ENCODE results near the gene EZH2.

Gene EZH2

DNA sequence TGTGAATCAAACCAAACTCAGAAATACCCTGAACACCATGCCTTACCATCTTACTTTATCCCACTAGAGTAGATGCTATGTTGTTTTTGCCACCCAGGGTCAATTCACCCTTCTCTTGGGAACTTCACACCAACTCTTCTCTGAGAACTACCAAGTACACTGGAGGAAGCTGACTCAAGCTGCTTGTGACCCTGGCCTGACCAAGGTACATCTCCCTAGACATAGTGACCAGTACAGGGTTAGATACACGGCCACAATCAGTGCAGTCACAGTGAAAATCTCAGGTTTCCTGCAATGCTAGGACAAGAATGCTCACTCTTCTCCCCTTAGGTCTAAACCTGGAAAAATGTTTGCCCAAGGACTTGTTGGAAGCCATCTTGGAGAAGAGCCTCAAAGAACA is 31.8 kb downstream of the EZH2 start:
- DNase-seq: no peak

DNA sequence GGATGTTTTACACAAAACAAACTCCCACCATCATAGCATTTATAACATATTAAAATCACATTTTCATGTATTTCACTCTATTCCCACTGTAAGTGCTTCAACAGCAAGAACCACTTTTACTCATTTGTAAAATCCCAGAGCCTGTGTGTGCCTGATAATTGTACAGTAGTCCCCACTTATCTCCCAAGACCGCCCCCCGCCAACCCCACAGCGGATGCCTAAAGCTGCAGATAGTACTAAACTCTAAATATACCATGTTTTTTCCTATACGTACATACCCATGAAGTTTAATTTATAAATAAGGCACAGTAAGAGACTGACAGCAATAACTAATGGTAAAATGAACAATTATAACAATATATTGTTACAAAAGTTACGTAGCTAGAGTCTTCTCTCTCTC is 33.5 kb downstream of the EZH2 start:
- no peak for DNase-seq

DNA sequence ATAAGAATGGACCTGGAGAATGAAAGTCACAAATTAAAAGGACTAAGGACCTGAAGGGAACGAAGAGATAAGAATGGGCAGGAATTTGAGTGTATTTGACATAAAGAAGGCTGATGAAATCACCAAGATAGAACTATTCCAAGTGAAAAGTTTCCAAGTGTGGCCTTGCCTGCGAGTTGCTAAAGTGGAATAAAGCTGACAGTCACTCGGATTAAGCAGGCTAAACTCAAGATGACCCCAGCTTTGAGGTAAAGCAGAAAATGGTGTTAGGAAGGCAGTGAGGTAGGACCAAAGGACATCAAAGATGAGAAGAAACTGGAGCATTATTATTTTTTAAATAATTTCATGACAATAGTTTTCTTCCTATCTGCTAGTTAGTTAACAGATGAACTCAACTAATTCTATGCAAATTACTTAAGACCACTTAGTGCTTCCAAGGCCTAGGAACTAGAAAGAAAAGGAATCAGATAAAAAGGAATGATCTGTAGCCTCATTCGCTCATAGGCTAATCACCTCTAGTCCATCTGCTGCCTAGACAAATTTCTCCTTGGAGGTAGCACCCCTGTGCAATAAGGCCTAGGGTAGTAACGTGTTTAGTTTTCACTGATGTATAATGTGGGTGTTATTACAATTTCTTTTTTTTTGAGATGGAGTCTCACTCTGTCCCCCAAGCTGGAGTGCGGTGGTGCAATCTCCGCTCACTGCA is 34.5 kb downstream of the EZH2 start:
- DNase-seq: no peak

DNA sequence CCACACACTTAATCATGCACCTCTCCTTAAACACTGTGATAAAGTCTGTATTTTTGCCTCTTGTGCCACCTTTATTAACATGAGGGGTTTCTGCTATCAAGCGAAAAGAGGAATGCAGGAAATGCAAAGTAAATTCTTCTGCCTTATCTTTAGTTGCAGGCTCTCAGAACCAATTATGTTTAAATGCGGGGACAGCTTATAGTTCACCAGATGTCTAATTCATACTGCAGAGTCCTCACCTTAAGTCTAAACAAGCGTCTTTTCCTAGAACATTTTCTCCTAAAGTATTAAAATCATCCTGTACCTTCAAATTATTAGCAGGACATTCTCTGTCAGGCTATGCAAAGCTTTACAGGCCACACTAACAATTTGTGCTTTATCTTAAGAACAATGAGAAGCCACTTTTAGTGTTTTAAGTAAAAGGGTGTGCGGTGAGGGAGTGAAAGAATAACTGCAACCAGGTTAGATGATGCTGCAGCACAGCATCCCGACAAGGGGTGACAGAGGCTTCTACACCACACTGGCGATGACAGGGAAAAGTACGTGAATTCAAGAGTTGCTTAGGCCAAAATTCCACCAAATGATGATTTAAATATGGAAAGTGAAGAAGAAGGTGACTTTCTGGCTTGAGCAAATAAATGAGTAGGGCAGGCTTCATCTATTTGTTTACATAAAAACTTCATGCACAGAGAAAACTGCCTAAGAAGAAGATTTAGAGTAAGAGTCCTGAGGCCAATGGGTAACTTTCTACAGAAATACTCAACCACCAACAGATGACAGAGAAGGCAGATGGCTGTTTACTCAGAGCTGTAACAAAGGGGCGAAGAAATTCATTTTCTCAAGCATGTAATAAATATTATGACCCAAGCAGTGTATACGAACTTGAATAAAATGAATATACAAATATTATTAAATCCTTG is 36.0 kb downstream of the EZH2 start:
- DNase-seq: no peak

DNA sequence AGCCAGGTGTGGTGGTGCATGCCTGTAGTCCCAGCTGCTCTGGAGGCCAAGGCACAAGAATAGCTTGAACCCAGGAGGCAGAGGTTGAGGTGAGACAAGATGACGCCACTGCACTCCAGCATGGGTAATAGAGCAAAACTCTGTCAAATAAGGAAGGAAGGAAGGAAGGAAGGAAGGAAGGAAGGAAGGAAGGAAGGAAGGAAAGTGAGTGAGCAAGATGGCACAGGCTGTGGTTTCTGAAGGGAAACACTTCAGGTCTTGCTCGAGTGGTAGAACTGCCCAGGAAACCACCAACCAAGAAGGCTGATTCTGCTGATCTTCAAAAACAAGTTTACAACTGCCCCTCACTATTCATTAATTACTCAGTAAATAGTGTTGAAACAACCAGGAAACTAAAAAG is 45.2 kb downstream of the EZH2 start:
- DNase-seq: no peak

DNA sequence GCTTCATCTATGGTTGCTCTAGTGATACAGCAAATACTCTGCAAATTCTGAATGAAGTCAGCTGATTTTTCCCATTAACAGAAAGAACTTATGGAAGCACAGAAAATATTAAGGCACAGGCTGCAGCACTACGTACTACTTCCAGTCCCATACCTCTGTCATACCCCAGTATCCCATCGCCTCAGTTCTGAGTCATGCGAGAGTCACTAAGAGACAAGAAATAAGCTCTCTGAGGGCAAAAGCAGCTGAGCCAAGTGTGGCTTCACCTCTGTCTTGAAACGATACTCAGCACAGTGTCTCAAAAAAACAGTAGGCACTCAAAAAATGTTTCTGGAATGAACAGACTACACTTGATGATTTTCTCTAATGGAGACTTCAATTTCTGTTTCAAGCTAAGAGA is 48.2 kb downstream of the EZH2 start:
- DNase-seq: no peak

DNA sequence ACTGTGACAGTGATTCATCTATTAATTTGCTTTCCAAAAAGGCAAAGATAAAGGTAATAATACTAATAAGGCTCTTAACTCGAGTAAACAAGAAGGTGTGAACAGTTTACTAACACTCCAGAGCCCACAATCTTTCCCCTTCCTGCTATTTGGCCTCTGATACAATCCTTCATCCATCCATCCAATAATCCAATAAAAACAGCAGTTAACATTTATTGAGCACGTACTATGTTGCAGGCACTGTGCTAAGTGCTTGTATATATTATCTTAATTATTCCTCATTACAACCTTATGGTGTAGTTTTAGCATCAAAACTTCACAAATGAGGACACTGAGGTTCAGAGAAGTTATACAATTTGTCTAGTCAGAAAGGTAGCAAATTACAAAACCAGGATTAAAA is 49.5 kb downstream of the EZH2 start:
- DNase-seq: no peak

DNA sequence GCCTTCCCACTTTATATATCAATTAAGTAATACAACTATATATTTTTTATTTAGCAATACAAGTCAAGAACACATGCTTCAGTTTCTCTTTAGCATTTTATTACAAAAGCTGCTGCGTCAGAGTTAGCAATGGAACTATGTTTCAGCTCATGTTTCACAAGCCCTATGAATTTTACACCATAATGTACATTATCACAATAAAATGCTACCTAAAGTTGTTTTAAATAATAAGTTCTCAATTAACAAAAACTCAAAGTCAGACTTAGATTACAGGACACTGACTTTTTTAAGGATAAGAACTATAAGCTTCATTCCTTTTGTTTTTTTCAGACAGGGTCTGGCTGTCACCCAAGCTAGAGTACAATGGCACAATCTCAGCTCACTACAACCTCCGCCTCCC is 52.3 kb downstream of the EZH2 start:
- no peak for DNase-seq

DNA sequence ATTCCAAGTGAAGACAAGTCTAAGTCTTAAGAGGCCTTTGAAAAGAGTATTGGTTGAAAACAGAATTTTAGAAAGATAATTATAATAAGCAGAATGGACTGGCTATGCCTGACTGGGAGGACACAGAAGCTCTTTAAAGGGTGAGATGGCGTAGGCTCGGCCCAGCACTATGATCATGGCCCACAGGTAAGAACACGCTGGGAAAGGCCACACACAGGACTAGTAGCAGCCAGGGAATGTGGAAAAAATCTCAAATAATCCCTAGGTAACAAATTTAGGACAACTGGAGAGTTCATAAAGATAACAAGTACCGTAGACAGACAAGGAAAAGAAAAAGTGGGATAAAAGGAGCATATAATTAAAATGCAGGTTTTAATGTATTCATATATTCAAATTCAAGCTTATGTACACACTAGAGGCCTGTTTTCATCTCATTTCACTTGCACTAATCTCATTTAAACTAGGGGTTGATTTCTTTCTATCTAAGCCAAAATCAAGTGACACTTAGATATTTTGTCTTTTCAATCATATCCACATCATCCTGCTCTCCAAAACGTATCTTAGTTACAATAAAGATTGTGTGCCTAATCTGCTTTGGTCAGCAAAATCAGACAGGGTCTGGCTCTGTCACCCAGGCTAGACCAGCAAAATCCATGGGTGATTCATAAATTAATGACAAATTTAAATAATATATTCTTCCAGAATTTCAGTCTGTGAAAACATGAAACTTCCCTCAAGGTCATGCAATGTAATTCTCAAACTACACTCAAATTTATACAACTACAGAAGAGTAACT is 53.0 kb downstream of the EZH2 start:
- DNase-seq: no peak

DNA sequence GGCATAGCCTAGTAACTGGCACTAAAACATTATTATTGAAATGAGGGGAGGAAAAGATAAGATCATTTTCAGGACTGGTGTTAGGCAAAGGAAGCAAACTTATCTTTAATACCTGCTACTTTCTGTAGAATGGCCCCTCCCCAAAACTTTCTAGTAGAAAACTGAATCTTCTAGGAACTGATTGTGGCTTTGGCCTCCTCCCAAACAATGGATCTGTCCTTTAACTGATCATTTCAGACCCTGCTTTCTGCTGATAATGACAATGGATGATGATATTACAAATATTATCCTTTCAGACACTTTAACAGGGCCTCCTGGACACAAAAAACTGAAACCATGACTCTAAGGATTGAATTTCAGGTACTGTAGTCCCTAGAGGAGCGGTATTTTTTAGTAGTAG is 55.1 kb downstream of the EZH2 start:
- DNase-seq: no peak

DNA sequence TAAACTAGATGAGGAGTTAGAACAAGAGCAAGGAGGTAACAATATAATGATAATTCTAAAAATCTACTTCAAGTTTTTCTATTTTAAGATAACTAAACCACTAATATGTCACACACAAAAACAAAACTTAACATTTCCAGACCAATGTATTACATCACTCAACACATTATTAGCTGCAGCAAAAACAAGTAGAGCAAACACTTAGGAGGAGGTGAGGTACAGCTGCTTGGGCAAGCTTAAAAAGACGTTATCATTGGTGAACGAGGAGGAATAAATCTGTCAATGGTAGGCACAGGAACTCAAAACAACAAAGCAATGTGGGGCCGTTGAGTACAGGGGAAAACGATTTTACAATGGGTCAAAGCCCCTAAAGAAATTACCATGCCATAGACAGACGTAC is 58.8 kb downstream of the EZH2 start:
- DNase-seq: no peak

DNA sequence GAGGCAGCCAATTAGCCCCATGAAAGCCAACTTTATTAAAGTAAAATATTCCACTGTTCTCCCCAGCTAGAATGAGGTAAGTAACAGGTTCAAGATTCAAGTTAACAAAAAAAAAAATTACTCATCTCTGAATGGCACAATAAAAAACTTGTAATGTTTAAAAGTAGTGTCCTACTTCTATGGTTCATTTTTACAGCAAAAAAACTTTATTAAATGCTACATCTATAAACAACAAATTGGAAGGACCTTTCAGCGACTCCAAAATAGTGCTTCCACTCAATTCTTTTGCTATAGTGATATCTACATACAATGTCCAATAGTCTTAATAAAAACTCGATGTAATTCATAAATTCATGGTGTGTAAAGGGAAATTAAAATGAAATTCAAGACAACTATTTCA is 59.2 kb downstream of the EZH2 start:
- no peak for DNase-seq

DNA sequence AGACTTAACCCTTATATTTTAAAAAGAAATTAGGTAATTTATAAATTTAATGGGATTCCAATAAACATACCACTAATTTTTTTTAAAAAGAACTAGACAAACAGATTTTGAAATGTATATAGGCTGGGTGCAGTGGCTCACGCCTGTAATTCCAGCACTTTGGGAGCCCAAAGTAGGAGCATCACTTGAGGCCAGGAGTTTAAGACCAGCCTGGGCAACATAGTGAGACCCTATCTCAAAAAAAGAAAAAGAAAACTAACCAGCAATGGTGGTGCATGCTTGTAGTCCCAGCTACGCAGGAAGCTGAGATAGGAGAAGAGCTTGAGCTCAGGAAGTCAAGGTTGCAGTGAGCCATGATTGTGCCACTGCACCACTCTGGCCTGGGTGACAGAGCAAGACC is 62.7 kb downstream of the EZH2 start:
- DNase-seq: no peak

DNA sequence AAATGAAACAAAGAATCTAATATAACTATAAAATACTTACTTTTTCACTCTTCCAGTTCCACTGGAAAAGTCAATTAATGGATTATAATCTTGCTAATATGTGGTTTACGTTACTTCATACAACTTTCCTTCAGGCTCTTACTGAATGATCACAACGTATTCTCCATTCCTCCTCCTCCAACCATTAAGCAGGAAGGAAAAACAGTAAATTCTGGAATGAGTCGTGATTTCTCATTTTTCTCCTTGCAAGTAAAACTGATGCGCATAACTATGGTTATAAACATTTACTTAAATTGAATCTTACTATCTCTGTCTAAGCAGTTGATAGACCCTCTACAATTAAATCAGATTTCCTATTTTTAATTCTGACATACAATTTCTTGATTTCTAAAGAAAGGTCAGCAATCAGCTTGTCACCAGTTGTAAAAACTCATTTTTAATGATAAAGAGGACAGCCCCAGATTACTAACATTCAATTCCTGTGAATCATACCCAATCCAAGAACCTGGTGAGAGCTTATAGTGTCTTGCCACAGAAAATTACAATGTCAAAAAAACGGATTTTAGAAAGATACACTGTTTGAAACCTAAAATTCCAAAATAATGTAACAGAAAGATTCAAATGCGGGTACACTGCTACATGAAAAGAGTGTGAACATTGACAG is 64.3 kb downstream of the EZH2 start:
- no peak for DNase-seq

DNA sequence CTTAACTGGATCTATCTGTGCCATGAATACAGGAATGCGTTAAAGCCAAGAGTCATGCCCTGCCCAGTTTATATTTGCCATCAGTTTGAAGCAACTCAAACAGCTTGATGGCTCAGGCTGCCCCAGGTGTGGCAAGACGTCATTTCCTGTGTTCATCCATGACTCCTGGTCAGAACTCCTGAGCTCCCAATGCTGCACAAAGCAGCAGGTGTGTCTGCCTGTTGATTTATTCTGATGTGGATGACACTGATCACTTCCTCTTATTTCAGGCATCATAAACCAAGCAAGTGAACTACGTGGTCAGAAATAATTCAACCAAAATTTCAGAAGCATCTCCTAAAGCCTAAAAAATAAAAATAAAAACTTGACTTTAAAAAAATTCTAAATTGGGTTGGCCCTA is 68.5 kb downstream of the EZH2 start:
- DNase-seq: no peak

DNA sequence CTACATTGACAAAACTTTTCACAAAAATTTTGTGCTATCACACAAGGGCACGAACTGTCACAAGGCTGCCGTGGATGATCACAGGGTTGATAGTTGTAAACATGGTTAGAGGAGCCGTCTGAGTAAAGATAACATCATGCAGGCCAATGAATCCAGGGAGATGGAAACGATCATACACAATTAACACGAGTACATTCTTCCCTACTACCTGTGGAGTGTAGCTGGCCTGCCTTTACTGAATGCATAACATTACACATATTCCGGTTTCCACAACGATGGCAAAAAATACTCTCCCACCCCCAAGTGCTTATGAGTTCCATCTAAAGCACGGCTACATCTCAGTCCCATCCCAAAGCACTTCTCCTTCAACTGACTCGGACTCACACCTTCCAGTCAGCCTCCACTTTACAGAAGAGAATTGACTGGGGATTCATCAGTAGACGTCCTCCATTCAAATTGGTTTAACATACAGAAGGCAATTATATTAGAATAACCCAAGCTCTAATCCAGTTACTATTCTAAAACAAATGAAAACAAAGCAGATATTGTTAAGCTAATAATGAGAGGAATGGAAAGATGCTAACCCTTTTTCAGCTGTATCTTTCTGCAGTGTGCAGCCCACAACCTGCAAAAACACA is 69.0 kb downstream of the EZH2 start:
- no peak for DNase-seq

DNA sequence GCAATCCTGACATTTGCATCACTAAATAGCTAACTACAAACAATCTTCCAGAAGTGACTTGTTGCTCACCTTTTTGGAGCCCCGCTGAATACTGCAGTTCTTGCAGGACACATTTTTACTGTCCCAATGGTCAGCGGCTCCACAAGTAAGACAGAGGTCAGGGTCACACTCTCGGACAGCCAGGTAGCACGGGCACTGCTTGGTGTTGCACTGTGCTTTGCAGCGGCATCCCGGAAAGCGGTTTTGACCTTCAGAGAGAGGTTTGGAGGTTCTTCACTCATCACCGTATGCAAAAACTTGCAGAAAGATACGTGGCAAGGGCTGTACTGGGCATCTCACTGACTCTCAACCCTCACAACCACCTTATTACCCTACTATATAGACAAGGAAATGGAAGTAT is 70.2 kb downstream of the EZH2 start:
- no peak for DNase-seq

DNA sequence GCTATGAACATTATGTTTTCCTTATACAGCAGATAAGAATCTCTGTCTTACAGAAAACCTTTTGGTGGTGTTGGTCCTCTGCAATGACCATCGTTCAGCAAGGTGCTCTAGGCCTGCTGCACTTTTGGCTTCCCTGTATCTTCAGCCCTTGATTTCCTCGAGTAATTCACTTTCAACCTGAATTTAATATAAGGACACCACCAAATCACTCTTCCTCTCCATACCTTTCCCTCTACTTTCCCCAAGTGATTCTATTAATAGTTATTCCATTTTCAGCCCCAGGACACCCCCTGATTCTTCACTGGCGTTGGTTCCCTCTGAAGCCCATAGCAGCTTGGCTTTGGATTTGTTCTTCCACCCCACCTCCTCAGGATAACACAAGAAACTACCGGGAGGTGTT is 72.2 kb downstream of the EZH2 start:
- DNase-seq: no peak

DNA sequence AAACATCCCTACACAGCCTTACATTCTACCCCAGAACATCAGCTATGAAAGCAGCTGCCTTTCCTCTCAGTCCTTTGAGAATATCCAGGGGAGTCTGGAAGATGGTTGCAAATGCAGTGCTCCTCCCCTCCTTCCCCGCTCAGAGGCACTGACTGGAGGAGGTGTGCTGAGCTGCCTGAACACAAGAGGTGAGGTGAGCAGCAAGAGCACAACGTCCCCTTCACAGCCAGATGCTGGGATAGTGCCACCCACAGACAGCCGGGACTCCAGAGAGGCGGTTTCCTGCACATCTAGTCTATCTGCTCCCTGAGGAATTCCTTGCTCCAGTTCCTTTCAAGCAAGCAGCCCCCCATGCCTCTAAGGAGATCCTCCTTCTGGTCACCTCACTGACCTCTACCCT is 74.2 kb downstream of the EZH2 start:
- DNase-seq: no peak

DNA sequence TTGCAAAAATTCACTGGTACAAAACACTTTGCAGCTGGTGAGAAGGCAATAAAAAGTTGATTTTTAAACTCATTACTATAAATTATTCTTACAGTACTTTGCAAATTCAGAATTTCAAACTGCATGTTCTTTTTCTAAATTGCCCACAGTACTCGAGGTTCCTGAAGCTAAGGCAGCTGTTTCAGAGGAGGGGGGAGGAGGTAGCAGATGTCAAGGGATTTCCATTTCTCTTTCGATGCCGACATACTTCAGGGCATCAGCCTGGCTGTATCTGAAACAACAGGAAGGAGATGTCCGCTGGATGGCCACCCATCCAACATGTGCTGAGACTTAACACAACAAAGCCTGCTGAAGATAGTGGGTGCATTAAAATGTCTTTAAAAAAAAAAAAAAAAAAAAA is 76.7 kb downstream of the EZH2 start:
- DNase-seq: no peak

DNA sequence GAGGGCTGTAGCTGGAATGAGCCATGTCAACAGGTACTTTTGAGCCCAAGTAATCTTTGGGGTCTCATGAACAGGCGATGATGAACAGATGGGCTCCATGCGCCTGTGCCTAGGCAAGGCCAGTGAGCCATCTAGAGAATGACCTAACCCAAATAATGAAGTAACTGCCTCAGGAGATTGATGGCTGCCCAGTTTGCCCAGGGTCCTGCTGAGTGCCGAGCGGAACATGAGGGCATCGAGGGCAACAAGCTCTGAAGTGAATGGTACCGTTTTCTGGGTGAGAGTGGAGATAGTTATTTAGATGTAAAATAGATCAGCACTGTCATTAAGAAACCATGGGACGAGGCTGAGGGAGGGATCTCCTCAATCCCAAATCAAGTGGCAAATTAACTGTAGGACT is 77.9 kb downstream of the EZH2 start:
- no peak for DNase-seq

DNA sequence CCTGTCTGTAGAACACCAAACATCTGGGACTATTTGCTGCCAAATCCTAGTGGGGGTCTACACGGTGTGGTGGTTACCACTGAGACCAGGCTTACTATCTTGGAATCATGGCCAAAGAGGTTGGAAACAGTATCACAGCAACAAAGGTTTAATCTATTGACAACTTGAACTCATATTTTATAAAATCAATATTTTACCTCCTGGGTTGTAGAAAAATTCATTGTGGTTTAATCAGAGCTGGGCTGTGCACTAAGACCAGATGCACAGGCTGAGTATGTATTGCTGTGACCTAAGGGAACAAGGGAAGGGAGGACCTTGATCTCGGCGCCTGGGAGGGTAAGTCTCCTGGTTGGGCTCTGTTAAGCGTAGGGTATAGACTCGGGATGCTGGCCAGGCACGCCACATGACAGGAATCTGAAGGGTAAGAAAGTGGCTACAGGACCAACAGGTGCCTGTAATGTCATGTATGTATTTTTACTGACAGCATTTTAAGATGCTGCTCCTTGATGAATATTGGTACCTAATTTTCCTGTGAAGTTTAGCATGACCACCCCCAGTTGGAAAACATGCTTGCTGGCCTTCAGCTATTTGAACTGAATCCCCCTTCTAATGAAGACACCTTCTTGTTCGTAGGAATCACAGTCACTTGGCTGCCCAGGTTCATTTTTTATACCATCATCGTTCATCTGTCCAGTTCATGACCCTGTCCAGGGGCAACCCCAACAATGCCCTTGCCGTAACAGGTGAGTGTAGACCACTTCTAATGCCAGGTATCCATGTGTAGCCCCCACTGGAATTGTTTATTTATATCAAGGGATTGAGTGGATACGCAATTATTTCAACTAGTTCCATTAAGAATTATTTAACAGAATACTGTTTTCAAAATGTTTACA is 79.5 kb downstream of the EZH2 start:
- DNase-seq: no peak
